Putamen (tissue), 1 donor: ENCODE results near the gene SLFN14.
"Not testable (repeated sequence)": the region's sequence is repeated elsewhere in the genome, so short reads cannot be mapped to it uniquely, and the experiment has no call there.

Source experiments
- DNase-seq: peaks from one replicate; pipeline ENCODE4 v3.0.0-alpha.2; 2016; ENCODE audit warnings: low spot score

SLFN14 gene

GRCh38 chr17:35560703-35561102, at the start of gene SLFN14:
TSS of gene SLFN14 (minus strand) at chr17:35560819. CDS start at chr17:35558062, 2,757 bp downstream.
- DNase-seq: no peak

DNA sequence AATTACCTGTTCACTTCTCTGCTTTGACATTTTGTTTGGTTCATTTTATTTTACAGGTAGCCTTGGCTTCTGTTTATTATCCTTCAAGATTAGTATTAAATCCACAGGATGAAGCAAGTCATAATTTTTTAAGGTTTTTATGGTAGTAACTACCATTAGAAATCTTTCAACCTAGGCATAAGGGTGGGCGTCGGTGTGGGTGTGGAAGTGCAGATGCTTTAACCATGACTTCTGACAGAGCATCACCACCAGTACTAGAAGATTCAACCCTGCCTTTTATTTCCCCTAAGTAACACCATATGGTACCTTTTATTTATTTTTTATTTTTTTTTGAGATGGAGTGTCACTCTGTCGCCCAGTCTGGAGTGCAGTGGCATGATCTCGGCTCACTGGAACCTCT, 49.2 kb upstream of the SLFN14 start:
- DNase-seq: peak; percentile 45

DNA sequence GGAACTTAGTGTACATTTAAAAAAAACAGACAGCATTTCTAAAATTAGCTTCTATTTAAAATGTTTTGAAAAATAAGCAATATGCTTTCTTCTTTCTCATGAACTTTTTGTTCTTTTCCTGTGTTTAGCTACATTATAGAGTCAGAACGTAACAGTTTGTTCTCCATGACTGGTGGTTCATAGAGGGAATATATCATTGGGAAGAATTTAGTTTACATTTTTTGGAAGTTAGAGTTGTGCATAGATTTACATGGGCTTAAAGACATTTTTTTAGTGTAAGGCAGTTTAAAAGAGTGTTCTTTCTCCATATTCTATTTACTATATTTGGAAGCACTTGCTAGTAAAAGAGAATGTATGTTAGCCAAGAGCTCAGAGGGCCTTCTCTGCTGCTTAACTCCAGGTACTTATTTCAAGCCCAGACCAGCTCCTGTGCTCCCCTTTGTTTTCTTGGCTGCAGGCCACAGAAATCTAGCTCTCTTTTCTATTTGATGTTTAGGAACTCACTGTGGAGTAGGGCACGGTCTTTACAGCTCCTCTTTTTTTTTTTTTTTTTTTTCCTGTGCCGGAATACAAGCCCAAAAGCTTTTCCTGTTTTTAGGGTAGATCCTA, 46.7 kb upstream of the SLFN14 start:
- DNase-seq: no peak

GRCh38 chr17:35605678-35606077, 45.1 kb upstream of the SLFN14 start:
- DNase-seq: no peak

- DNase-seq: no peak
These were observed 43.1 kb upstream of the SLFN14 start for GRCh38 chr17:35603674-35604073.

GRCh38 chr17:35597604-35598003, 37.0 kb upstream of the SLFN14 start:
- peak; percentile 40 for DNase-seq

DNA sequence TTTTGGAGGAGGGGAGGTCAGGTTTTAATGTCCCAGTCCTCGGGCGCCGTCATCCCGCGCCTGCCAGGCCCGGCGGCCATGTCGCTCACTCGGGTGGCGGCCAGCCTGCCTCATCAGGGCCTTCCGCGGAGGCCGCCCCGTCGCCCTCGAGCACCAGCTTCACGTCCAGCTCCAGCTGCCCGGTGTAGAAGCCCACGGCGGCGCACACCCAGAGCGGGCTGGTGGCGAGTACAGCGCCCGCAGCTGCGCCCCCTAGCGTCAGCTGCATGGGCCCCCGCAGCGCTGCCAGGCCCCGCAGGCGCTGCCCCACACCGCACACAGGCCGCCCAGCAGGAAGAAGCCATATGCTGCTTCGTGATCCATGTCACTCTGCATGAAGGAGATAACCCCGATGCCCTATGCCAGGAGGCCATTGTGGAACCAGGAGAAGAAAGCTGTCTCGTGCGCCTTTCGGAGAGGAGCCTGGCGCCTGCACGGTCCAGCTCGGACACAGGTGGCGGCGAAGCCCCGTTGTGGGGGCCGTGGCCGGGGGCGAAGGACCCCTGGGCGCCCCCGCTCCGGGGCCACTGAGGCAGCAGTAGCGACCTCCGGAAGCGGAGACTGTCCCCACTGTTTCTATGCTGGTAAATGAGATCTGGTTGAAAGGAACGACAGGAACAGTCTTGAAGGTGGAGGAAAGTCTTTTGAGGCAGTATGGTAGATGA, 36.1 kb upstream of the SLFN14 start:
- no peak for DNase-seq

- DNase-seq: no peak
These were observed 35.5 kb upstream of the SLFN14 start for GRCh38 chr17:35596072-35596471.

DNA sequence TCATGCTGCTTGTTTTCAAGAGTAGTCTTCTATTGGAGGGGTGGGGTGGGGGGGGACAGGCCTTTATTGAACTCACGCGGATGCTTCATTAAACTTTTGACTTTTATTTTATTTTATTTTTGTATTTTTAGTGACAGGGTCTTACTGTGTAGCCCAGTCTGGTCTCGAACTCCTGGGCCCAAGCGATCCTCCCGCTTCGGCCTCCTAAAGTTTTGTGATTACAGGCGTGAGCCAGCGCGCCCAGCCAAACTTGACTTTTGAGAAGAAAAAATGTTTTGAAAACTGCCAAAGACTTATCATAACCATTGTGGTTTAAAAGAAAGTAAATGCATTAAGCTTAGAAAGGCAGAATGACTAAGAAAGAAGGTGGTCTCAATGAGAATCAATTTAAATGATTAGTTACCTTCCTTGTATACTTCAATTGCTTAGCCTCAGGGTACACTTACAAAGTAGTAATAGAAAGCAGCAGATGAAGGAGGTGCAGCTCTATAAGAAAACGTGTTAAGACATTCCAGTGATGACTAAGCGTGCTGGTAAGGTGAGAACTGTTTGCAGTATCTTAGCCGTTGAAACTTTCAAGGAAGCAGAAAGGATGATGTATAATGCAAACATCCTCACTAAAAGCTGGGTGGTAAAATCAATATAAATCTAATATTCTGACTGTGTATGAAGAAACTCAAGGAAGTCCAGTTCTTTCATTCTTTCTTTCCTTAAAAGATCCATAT, 27.7 kb upstream of the SLFN14 start:
- no peak for DNase-seq

DNA sequence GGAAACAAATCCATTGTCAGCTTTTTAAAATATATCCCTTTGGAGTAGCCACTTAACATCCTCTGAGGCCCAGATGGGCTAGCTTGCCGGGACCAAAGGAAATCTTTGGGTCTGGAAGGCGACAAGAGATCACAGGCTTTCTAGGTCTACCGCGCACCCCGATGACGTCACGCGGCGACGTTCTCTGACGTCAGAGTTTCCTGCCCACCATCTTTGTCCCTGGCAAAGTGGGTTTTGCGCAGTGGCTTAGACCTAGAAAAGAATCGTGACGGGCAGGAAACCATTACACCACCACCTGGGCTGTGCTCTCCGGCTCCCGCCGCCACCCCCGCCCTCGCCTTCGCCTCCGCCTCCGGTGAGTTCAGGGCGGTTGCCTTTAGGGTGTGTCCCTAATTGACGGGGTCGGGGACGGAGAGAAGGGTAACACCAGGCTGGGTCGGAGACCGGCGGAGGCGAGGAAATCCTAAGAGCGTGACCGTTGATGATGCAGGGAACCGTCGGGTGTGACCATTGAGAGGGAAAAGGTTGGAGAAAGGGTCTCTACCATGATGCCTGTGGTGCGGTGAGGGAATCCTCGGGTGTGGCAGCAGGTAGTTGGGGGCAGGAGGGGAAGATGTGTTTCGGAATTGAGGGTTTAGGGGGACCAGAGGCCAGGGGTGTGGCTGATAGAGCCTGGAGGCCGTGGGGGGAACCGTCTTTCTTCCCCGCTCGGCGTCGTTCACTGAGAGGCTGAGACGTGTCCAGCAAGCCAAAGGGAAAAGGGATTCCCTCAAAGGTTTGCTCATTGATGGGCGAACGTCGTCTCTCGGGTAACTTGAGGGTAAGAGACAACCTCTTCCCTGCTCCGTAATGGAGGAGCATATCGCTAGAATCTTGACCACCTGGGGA, 26.7 kb upstream of the SLFN14 start, which contains the start of gene AP2B1:
TSS of gene AP2B1 (plus strand) at position 249 of the 888 bp plus-strand sequence. CDS start 6,709 bp downstream, outside the sequence.
- peak; percentile 92 for DNase-seq

DNA sequence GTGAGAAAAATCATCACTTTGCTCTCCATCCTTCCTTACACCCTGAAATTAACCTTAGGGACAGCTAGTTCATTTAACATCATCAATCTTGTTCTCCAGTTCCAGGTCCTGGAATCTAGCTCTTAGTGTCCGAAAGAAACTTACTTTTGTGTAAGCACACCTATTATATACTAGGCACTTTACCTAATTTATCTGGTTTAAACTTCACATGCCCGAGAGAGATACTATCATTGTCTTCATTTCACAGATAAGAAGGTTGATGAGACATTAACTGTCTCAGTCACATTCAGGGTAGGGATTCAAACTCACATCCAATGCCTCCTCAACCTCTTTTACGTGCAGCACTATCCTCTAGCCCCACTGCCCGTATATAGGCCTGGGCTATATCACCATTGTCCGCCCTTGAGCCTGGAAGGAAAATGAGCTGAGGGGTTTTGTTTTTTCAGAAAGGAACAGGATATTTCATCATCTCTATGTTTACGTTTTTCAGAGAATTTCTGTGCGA, 26.0 kb upstream of the SLFN14 start:
- no peak for DNase-seq

- DNase-seq: no peak
These were observed 23.4 kb upstream of the SLFN14 start for GRCh38 chr17:35584061-35584460.

- no peak for DNase-seq
These were observed 18.4 kb upstream of the SLFN14 start for GRCh38 chr17:35578929-35579432.

GRCh38 chr17:35578197-35578928, 17.7 kb upstream of the SLFN14 start, which contains the start of gene PEX12:
TSS of gene PEX12 (minus strand) at chr17:35578571. CDS start at chr17:35578021, 550 bp downstream.
- peak; percentile 95 for DNase-seq

DNA sequence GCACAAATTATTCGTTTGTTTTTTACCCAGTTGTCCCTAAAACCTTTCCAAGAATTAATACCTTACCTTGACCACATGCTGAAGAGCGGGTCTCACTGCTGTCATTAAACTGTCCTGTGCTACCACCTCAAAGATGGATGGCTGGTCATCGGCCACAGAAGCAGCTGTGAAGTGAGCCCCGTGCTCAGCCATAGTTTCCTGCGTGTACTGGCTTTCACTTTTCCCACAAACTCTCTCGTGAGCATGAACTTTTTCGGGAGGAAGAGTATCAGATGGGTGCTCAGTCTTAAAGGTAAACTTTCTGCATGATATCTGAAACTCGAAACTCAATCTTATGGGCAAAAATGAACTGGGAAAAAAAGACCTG, 17.2 kb upstream of the SLFN14 start:
- DNase-seq: no peak

GRCh38 chr17:35575759-35576158, 15.1 kb upstream of the SLFN14 start:
- no peak for DNase-seq

DNA sequence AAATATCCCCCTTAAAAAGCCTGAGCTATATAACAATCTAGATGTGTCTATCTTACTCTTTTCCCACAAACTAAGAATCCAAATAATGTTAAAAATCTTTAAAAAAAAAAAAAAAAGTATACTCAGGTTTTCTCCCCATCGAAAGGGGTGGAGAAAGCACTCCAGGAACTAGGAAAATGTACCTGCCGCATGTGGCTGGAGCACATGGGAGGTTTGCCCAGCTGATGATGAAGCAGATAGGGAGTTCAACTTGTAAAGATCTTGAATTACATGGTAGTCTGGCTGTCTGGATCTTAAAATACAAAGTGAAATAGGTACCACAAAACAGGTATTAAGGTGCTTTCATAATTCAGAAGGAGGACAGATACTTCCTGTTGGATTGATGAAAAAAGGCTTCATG, 8.8 kb upstream of the SLFN14 start:
- no peak for DNase-seq

DNA sequence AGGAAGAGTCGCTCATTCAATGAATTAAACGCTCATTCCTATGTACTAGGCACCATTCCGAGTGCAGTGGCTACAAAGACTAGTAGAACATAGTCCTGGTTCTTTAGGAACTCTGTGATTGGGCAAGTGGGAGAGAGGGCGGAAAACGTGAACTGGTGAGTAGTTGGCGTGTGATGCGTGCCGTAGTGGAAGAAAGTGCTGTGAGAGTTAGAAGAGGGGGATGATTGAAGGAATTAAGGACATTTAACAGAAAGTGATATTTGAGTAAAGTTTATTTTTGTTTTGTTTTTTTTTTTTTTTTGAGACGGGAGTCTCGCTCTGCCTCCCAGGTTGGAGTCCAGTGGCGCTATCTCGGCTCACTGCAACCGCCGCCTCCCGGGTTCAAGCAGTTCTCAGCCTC, 7.9 kb upstream of the SLFN14 start:
- no peak for DNase-seq

GRCh38 chr17:35566968-35567367, 6.3 kb upstream of the SLFN14 start:
- no peak for DNase-seq

GRCh38 chr17:35563181-35563580, 2.6 kb upstream of the SLFN14 start:
- DNase-seq: not testable (repeated sequence)
